Activated CD4-positive, alpha-beta memory T cell treated with anti-CD3 and anti-CD28 coated beads, Interleukin-2, amount 10 ng/mL, durations not matched to agents 7 days and 5 days (primary cell): ENCODE measurements around the gene KIF2C. TPM values are rescaled to one million over a fixed set of nuclear protein-coding genes. Genes with fewer than 3 reads are reported as not detected.

Experiments
- CTCF ChIA-PET: fragments of 350-600 bp; sonication (Branson Sonifier 250); formaldehyde crosslinking; loops from one replicate; lab custom pipeline; 2021; ENCODE audit warnings: antibody characterized with exemption, inconsistent platforms; lab: Charles Lee
- POLR2A ChIA-PET: fragments of 350-600 bp; sonication (Branson Sonifier 250); formaldehyde crosslinking; loops from one replicate; lab custom pipeline; 2021; ENCODE audit warnings: antibody characterized with exemption; lab: Charles Lee
- DNase-seq: peaks from one replicate; pipeline ENCODE4 v3.0.0-alpha.2; 2020
- H3K27ac Mint-ChIP-seq: one replicate; pipeline ENCODE4 v1.8.0; 2021; ENCODE audit warnings: mild to moderate bottlenecking, mixed read lengths
- H3K27me3 Mint-ChIP-seq: one replicate; pipeline ENCODE4 v1.8.0; 2021; ENCODE audit warnings: mixed read lengths
- H3K36me3 Mint-ChIP-seq: one replicate; pipeline ENCODE4 v1.8.0; 2021; ENCODE audit warnings: low read depth, mixed read lengths
- H3K4me1 Mint-ChIP-seq: one replicate; pipeline ENCODE4 v1.8.0; 2021; ENCODE audit warnings: mixed read lengths
- H3K4me3 Mint-ChIP-seq: one replicate; pipeline ENCODE4 v1.8.0; 2021; ENCODE audit warnings: mild to moderate bottlenecking, mixed read lengths
- H3K9me3 Mint-ChIP-seq: one replicate; pipeline ENCODE4 v1.8.0; 2021; ENCODE audit warnings: mixed read lengths
- total RNA-seq, 2 experiments: library from RNA; stranded (reverse); gene quantifications; one replicate each; pipeline ENCODE4 v1.2.3, GENCODE V29; 2021

Gene KIF2C
- total RNA-seq, 2 experiments from 2014 or later: 105 to 106 TPM

GRCh38 chr1:44777969-44778635 lies 38.5 kb downstream of the KIF2C start:
- DNase-seq: no peak
- H3K9me3 Mint-ChIP-seq: no peaks in the 10 kb centered on the region
- ChIA-PET POLR2A (interaction anchor here (1.0 to 17.1 kb wide), 10 partner anchors 7 to 562 kb away, joined by 3 to 454 read pairs (median 24); partner anchors contain the start of genes BEST4, BTBD19, DYNLT4 and HECTD3), CTCF (interaction anchor here (3.9 kb wide), 1 partner anchor 48 kb away, joined by 38 read pairs; the partner anchor contains the start of gene RNU5D-1)
- peaks cover 66% of the 10 kb centered on the region for H3K36me3 Mint-ChIP-seq
- peaks cover 46% of the 10 kb centered on the region for H3K4me1 Mint-ChIP-seq
- no peaks in the 10 kb centered on the region for H3K27me3 Mint-ChIP-seq
- H3K4me3 Mint-ChIP-seq: peak overlapping the region; percentile 90
- H3K27ac Mint-ChIP-seq: peak overlapping the region; percentile 58

GRCh38 chr1:44778705-44779576 lies 39.3 kb downstream of the KIF2C start:
- H3K27me3 Mint-ChIP-seq: no peaks in the 10 kb centered on the region
- ChIA-PET CTCF (interaction anchor here (0.6 kb wide), 2 partner anchors 741 to 787 kb away, joined by 3 read pairs; no protein-coding TSS in a partner anchor), POLR2A (interaction anchor here (1.0 to 17.1 kb wide), 7 partner anchors 11 to 232 kb away, joined by 3 to 454 read pairs (median 16); partner anchors contain the start of genes BTBD19, DYNLT4, HECTD3 and PLK3)
- DNase-seq: no peak
- H3K9me3 Mint-ChIP-seq: no peaks in the 10 kb centered on the region
- H3K4me1 Mint-ChIP-seq: peaks cover 52% of the 10 kb centered on the region
- H3K36me3 Mint-ChIP-seq: peaks cover 68% of the 10 kb centered on the region
- peak overlapping the region; percentile 5 for H3K4me3 Mint-ChIP-seq
- peak overlapping the region; percentile 27 for H3K27ac Mint-ChIP-seq

GRCh38 chr1:44780583-44781121 lies 41.0 kb downstream of the KIF2C start:
- ChIA-PET CTCF (interaction anchor here (0.8 to 1.4 kb wide), 3 partner anchors 9 to 50 kb away, joined by 3 to 9 read pairs (median 3); partner anchors contain the start of genes PLK3 and RNU5D-1), POLR2A (interaction anchor here (0.9 to 17.1 kb wide), 4 partner anchors 28 to 53 kb away, joined by 3 to 454 read pairs (median 106); partner anchors contain the start of genes BTBD19 and RNU5D-1)

GRCh38 chr1:44783697-44784093 lies 44.1 kb downstream of the KIF2C start:
- DNase-seq: no peak
- H3K36me3 Mint-ChIP-seq: peaks cover 38% of the 10 kb centered on the region
- H3K27ac Mint-ChIP-seq: peak overlapping the region; percentile 61
- ChIA-PET CTCF (interaction anchor here (1.9 to 2.8 kb wide), 6 partner anchors 9 to 519 kb away, joined by 6 to 13 read pairs (median 11); partner anchors contain the start of genes PLK3 and RNU5D-1), POLR2A (interaction anchor here (1.1 to 17.1 kb wide), 12 partner anchors 7 to 557 kb away, joined by 3 to 454 read pairs (median 6); partner anchors contain the start of genes BTBD19, DYNLT4, HECTD3 and MUTYH)
- no peaks in the 10 kb centered on the region for H3K9me3 Mint-ChIP-seq
- peaks cover 51% of the 10 kb centered on the region for H3K4me1 Mint-ChIP-seq
- H3K4me3 Mint-ChIP-seq: peak overlapping the region; percentile 59
- no peaks in the 10 kb centered on the region for H3K27me3 Mint-ChIP-seq

More at GRCh38 chr1:44780583-44781121, 41.0 kb downstream of the KIF2C start:
- Mint-ChIP-seq H3K36me3 (peaks cover 68% of the 10 kb centered on the region), H3K27ac (peak overlapping the region; percentile 10), H3K9me3 (no peaks in the 10 kb centered on the region), H3K4me3 (no peak overlapping the region), H3K27me3 (no peaks in the 10 kb centered on the region), H3K4me1 (peaks cover 58% of the 10 kb centered on the region)
- no peak for DNase-seq

- Mint-ChIP-seq H3K27me3 (no peaks in the 10 kb centered on the region), H3K4me3 (peak overlapping the region; percentile 67), H3K27ac (peak overlapping the region; percentile 65), H3K4me1 (peaks cover 46% of the 10 kb centered on the region), H3K36me3 (peaks cover 32% of the 10 kb centered on the region), H3K9me3 (no peaks in the 10 kb centered on the region)
- POLR2A ChIA-PET: interaction anchor here (0.6 to 17.1 kb wide), 20 partner anchors 8 to 556 kb away, joined by 3 to 454 read pairs (median 5); partner anchors contain the start of genes BTBD19, DYNLT4, EIF2B3 and HECTD3
- DNase-seq: peak; percentile 45
- CTCF ChIA-PET: interaction anchor here (0.6 to 3.3 kb wide), 14 partner anchors 9 to 519 kb away, joined by 3 to 18 read pairs (median 11); partner anchors contain the start of genes BTBD19, EIF2B3, HECTD3 and PLK3
These were observed 44.7 kb downstream of the KIF2C start for GRCh38 chr1:44784094-44785028.

GRCh38 chr1:44785029-44785380 lies 45.4 kb downstream of the KIF2C start:
- POLR2A ChIA-PET: interaction anchor here (0.6 to 17.1 kb wide), 13 partner anchors 8 to 202 kb away, joined by 3 to 454 read pairs (median 7); partner anchors contain the start of genes BTBD19, DYNLT4, EIF2B3 and PLK3
- Mint-ChIP-seq H3K4me1 (peaks cover 44% of the 10 kb centered on the region), H3K27me3 (no peaks in the 10 kb centered on the region), H3K27ac (peak overlapping the region; percentile 65), H3K9me3 (no peaks in the 10 kb centered on the region), H3K36me3 (peaks cover 28% of the 10 kb centered on the region), H3K4me3 (peak overlapping the region; percentile 67)
- CTCF ChIA-PET: interaction anchor here (0.7 to 3.3 kb wide), 17 partner anchors 8 to 518 kb away, joined by 3 to 18 read pairs (median 8); partner anchors contain the start of genes BTBD19, EIF2B3, HECTD3 and PLK3
- no peak for DNase-seq

GRCh38 chr1:44785501-44786137 lies 46.0 kb downstream of the KIF2C start:
- POLR2A ChIA-PET: interaction anchor here (1.2 to 17.1 kb wide), 11 partner anchors 9 to 226 kb away, joined by 3 to 454 read pairs (median 8); partner anchors contain the start of genes BTBD19, DYNLT4, EIF2B3 and HECTD3
- Mint-ChIP-seq H3K27ac (peak overlapping the region; percentile 65), H3K36me3 (peaks cover 22% of the 10 kb centered on the region), H3K9me3 (no peaks in the 10 kb centered on the region), H3K4me1 (peaks cover 38% of the 10 kb centered on the region), H3K4me3 (peak overlapping the region; percentile 67), H3K27me3 (no peaks in the 10 kb centered on the region)
- CTCF ChIA-PET: interaction anchor here (0.5 to 3.3 kb wide), 17 partner anchors 7 to 517 kb away, joined by 3 to 18 read pairs (median 8); partner anchors contain the start of genes BTBD19, HECTD3, PLK3 and RNU5D-1
- DNase-seq: no peak

GRCh38 chr1:44786138-44786840 lies 46.7 kb downstream of the KIF2C start:
- DNase-seq: peak; percentile 78
- peaks cover 36% of the 10 kb centered on the region for H3K4me1 Mint-ChIP-seq
- POLR2A ChIA-PET: interaction anchor here (0.8 to 17.1 kb wide), 13 partner anchors 10 to 225 kb away, joined by 3 to 454 read pairs (median 9); partner anchors contain the start of genes BTBD19, DYNLT4, HECTD3 and PLK3

GRCh38 chr1:44786841-44787426 lies 47.3 kb downstream of the KIF2C start:
- H3K4me1 Mint-ChIP-seq: peaks cover 33% of the 10 kb centered on the region
- H3K27ac Mint-ChIP-seq: no peak overlapping the region
- H3K27me3 Mint-ChIP-seq: no peaks in the 10 kb centered on the region
- H3K9me3 Mint-ChIP-seq: no peaks in the 10 kb centered on the region
- no peak for DNase-seq
- ChIA-PET CTCF (interaction anchor here (0.6 to 3.3 kb wide), 9 partner anchors 12 to 900 kb away, joined by 3 to 18 read pairs (median 3); partner anchors contain the start of genes BTBD19, GPBP1L1 and PLK3), POLR2A (interaction anchor here (0.8 to 17.1 kb wide), 10 partner anchors 11 to 224 kb away, joined by 3 to 454 read pairs (median 10); partner anchors contain the start of genes BTBD19, DYNLT4, HECTD3 and PLK3)
- peaks cover 9% of the 10 kb centered on the region for H3K36me3 Mint-ChIP-seq
- H3K4me3 Mint-ChIP-seq: peak overlapping the region; percentile 59

More at GRCh38 chr1:44786138-44786840, 46.7 kb downstream of the KIF2C start:
- H3K27me3 Mint-ChIP-seq: no peaks in the 10 kb centered on the region
- H3K9me3 Mint-ChIP-seq: no peaks in the 10 kb centered on the region
- H3K36me3 Mint-ChIP-seq: peaks cover 15% of the 10 kb centered on the region
- CTCF ChIA-PET: interaction anchor here (1.0 to 3.3 kb wide), 15 partner anchors 11 to 517 kb away, joined by 3 to 18 read pairs (median 6); partner anchors contain the start of genes BTBD19, HECTD3, PLK3 and RPS8
- no peak overlapping the region for H3K27ac Mint-ChIP-seq
- H3K4me3 Mint-ChIP-seq: peak overlapping the region; percentile 59
